ENCODE measurements around the gene NUP214. TPM values are rescaled to one million over a fixed set of nuclear protein-coding genes. Genes with fewer than 3 reads are reported as not detected.

NUP214 gene
- polyA plus RNA-seq, 3 donors: 45.7 to 52.0 (median 50.0) TPM

Other genes with a start within 250 kb of the NUP214 start
- under 1 TPM; 0.47 to 0.69 (median 0.50) TPM for gene QRFP, start 228.8 kb upstream of the NUP214 start, polyA plus RNA-seq (ENCODE audit: insufficient read length in 3 of 3)
- under 1 TPM; 0.08 to 0.37 (median 0.33) TPM for gene FIBCD1, start 186.3 kb upstream of the NUP214 start, polyA plus RNA-seq (ENCODE audit: insufficient read length in 3 of 3)
- gene LAMC3, start 116.4 kb upstream of the NUP214 start, polyA plus RNA-seq (ENCODE audit: insufficient read length in 3 of 3): 10 to 100 TPM; 18.1 to 29.3 (median 18.3) TPM
- gene AIF1L, start 29.1 kb upstream of the NUP214 start, polyA plus RNA-seq (ENCODE audit: insufficient read length in 3 of 3): 100 to 1,000 TPM; 355 to 428 (median 401) TPM
- gene FAM78A, start 150.9 kb downstream of the NUP214 start, polyA plus RNA-seq (ENCODE audit: insufficient read length in 3 of 3): 1 to 10 TPM; 2.3 to 3.1 (median 2.5) TPM
- gene PLPP7, start 164.1 kb downstream of the NUP214 start, polyA plus RNA-seq (ENCODE audit: insufficient read length in 3 of 3): 1 to 10 TPM; 1.9 to 2.5 (median 2.0) TPM

Data from right renal cortex interstitium (tissue), 3 donors.